NCI-H1694 treated with DMSO at 0.1 percent for 48 hours (cell line): ENCODE measurements around the gene RPL37.
"Not testable (repeated sequence)": the region's sequence is repeated elsewhere in the genome, so short reads cannot be mapped to it uniquely, and the experiment has no call there.

Source experiments
- DNase-seq: peaks from one replicate; lab custom pipeline; 2025; lab: John Stamatoyannopoulos, UW

RPL37 gene

DNA sequence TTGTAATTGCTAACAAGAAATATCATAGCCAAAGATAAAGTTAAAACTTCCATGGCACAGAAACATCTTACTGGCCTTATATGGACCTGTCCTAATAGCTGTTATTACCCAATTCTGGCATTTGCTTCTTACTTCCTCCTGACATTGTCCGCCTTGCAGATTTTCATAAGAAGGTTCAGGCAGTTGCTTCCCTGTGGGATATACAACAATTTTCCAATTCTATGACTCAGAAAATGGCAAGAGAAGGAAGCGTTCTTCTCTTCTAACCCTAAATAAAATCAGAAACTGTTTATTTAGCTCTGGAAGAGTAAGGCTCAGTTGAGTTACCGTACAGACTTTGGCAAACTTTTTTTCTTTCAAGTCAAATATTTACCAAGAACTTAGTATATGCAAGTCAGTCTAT, 38.5 kb downstream of the RPL37 start:
- DNase-seq = no peak

GRCh38 chr5:40794877-40795276, 40.1 kb downstream of the RPL37 start:
- DNase-seq = not testable (repeated sequence)

DNA sequence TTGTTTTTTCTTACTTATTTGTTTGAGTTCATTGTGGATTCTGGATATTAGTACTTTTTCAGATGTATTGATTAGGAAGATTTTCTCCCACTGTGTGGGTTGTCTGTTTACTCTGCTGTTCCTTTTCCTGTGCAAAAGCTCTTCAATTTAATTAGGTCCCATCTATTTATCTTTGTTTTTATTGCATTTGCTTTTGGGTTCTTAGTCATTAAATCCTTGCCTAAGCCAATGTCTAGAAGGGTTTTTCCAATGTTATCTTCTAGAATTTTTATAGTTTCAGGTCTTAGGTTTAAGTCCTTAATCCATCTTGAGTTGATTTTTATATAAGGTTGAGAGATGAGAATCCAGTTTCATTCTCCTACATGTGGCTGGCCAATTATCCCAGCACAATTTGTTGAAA, 40.7 kb downstream of the RPL37 start:
- not testable (repeated sequence) for DNase-seq

DNA sequence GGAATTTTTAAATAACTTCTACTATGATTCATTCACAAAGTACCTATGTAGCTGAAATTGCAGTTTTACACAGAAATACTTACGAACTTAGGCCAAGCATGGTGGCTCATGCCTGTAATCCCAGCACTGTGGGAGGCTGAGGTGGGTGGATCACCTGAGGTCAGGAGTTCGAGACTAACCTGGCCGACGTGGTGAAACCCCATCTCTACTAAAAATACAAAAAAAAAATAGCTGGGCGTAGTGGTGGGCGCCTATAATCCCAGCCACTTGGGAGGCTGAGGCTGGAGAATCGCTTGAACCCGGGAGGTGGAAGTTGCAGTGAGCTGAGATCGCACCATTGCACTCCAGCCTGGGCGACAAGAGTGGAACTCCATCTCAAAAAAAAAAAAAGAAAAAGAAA, 42.3 kb downstream of the RPL37 start:
- not testable (repeated sequence) for DNase-seq

- DNase-seq = no peak
These were observed 43.3 kb downstream of the RPL37 start for GRCh38 chr5:40791715-40792139.

DNA sequence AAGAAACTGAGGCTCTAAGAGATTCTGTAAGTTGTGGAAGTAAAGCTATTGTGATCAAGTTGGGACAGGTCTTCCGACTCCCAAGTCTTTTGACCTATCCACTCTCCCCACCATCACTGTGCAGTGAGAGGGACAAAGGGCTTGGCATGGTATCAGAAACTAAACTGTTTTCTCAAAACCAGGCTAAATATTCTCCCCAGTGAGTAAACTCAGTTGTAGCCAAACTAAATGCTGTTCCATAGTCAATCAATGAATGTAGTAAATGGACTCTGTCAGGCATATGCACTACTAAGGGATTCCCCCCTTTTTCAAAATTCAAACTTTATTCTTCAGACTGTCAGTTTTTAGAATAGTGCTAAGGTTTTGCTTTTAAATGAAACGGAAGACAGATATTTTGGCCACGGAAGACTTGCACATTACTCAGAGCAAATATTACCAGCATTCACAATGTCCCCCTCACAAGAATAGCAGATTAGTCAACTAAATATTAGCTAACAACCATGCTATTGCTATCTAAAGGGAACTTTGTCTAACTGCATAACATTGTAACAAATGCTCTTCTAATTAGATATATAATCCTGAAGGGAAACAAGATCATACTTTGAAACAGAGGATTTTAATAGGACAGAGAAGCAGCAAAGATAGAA, 44.0 kb downstream of the RPL37 start:
- no peak for DNase-seq

DNA sequence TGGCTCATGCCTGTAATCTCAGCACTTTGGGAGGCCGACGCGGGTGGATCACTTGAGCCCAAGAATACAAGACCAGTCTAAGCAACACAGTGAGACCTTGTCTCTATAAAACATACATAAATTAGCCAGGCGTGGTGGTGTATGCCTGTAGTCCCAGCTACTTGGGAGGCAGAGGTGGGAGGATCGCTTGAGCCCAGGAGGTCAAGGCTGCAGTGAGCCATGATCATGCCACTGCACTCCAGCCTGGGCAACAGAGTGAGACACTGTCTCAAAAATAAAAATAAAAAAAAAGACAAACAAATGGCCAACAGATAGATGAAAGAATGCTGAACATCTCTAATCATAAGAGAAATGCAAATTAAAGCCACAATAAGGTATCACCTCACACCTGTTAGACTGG, 46.1 kb downstream of the RPL37 start:
- DNase-seq = not testable (repeated sequence)

DNA sequence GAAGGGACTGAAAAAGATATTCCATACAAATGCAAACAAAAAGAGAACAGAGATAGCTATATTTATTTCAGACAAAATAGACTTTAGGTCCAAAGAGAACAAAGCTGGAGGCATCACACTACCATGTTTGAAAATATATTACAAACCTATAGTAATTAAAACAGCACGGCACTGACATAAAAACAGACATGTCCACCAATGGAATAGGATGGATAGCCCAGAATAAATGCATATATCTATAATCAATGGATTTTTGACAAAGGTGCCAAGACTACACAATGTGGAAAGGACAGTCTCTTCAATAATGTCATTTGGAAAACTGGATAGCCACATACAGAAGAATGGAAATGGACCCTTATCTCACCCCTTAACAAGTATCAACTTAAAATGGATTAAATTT, 47.0 kb downstream of the RPL37 start:
- DNase-seq = no peak

- not testable (repeated sequence) for DNase-seq
These were observed 48.4 kb downstream of the RPL37 start for GRCh38 chr5:40786664-40787063.

GRCh38 chr5:40784916-40785315, 50.1 kb downstream of the RPL37 start:
- no peak for DNase-seq

DNA sequence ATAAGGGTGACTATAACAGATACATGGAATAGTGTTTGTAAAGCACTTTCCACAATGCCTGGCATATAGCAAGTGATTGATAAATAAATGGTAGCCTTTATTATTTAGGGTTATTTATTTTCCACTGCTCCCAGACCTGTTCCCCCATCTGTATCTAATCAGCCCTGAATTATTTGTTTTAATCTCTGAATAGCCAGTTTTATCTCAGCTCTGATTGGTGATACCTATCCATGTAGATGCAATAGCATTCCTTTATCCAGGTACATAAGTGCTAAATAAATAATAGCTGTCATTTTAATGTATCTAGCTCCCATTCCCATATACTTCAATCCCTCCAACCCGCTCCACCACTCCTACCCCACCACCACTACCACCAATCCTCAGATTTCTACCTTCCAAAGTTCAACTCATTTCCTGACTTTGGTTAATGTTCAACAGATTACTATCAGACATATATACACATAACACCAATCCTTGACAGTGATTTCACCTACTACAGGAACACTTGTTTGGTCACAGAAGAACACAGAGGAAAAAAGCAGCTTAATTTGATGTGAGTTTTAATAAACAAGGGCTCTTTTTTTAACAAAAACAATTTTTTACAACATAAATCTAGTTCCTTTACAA, 50.9 kb downstream of the RPL37 start:
- no peak for DNase-seq

DNA sequence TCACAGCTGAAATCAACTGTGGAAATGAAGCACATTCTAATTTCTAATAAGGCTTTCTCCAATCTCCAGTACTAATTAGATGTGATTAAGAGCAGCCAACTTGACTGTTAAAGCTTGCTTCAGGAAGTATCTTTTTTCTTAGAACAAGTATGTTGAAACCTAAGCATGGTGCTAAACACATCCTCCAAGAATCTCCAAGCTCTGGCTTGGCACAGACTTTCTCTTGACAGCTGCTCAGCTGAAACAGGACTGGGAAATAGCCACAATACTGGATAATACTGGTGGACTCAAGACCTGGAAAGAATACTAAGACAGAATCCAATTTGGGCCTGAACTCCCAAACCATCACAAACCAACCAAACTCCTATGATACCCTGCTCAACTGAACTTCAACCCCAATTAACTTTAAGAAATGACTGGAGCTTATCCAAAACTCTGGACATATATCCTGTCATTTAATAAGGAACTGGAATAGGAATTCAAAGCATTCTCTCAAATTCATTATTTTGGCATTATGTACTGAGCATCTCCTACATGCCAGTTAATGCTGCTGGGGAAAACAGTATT, 53.1 kb downstream of the RPL37 start:
- DNase-seq = no peak

GRCh38 chr5:40780858-40781257, 54.2 kb downstream of the RPL37 start:
- no peak for DNase-seq

DNA sequence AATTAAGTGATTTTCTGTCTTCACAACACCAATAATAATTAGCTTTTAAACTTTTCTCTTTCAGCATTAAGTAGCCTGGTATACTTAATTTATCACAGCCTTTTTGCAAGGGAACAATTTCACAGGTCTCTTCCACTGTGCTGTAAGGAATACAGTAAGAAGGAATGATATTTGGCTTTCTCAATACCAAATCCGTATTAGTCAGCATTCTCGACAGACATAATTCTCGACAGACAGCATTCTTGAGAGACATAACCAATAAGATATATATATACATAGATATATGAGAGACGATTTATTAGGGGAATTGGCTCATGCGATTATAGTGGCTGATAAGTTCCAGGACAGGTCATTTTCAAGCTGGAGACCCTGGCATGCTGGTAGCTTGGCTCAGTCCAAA, 54.8 kb downstream of the RPL37 start:
- no peak for DNase-seq

DNA sequence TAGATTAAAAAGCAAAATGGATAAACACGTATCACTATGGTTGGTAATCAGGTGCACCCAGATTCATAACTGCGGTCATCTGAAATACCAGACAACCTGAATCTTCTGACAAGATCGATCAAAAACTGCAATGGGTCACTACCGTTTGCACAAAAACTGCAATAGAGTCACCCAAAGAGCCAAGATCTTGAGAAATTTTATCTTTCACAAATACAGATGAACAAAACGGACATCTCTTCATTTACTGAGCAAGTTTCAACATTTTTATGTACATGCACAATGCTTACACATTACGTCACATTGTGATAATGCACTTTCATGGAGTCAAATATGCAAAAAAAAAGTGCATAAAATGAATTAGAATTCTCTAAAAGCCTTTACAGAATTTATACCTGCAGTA, 55.5 kb downstream of the RPL37 start:
- DNase-seq = no peak

DNA sequence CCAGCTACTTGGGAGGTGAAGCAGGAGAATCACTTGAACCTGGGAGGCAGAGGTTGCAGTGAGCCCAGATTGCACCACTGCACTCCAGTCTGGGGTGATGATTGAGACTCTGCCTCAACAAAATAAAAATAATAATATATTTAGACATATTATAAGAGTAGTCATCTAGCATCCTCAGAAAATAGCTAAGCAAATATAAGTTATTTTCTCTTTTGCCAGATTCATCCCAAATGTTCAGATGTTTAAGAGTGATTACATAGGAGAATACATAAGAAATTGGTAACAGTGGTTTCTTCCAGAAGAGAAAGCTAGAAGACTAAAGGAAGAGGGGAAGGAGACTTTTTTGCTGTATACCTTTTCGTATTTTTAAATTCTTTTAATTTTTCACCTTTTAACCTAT, 56.9 kb downstream of the RPL37 start:
- DNase-seq = no peak

GRCh38 chr5:40776658-40776977, 58.4 kb downstream of the RPL37 start:
- no peak for DNase-seq

DNA sequence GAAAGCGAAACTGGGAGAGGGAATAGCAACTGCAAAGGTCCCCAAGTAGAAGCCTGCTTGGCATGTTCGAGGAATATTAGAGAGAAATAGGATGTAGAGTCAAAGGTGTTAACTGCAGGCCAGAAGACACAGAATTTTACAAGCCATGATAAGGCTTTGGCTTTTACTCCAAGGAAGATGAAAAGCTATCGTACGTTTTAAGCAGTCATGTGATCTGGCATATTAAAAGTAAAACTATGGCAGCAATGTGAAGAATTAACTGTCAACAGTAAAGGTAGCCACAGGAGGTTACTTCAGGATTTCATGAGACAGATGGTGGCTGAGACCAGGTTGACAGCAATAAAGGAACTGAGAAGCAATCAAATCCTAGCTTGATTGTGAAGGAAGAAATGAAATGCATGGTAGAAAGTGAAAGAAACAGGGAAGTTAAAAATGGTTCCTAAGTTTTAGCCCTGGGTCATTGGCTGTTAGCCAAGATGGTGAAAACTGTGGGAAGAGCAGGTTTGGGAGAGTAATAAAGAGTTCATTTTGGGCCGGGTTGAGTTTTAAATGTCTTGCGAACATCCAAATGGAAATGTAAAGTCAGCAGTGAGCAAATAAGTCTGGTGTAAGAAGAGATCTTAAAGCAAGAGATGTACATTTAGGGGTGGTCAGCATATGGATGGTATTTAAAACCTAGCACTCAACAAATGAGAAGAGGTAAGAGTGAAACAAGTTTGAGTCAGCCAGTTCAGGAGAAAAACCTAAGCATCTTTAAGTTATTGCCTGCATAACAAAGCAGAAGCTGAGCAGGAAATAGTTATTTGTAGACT, 59.0 kb downstream of the RPL37 start:
- DNase-seq = no peak
